Erythroblast (primary cell): Measurements from ENCODE around the gene WNK1.

Experiments used
- GATA1 ChIP-seq: IDR thresholded peaks from 2 replicates; pipeline ENCODE4 v1.6.1; 2011; ENCODE audit warnings: low read depth, mild to moderate bottlenecking, control low read depth, low read length, moderate library complexity
- POLR2A ChIP-seq: IDR thresholded peaks from 2 replicates; pipeline ENCODE4 v1.6.1; 2011; ENCODE audit warnings: mild to moderate bottlenecking, low read length

DNA sequence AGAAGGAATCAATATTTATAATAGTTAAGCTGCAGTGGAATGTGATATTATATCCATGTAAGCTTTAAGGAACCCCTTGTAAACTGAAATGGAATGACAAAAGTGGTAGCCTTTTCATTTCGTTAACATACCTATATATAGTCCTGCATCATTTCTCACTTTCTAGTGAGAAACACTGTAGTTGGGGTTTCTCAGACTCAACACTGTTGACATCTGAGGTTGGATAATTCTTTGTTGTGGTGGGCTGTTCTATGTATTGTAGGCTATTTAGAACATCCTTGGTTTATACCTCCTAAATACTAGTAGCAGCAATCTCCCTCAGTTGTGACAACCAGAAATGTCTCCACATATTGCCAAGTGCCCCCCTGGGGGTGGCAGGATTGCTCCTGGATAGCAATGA lies 118.0 kb downstream of the WNK1 start:
- TF ChIP-seq POLR2A (no peak), GATA1 (no peak)
